Measurements from ENCODE around the gene AGBL1. TPM values are rescaled to one million over a fixed set of nuclear protein-coding genes. Genes with fewer than 3 reads are reported as not detected.

Gene AGBL1
- total RNA-seq, 6 experiments from 2014 or later = not detected

DNA sequence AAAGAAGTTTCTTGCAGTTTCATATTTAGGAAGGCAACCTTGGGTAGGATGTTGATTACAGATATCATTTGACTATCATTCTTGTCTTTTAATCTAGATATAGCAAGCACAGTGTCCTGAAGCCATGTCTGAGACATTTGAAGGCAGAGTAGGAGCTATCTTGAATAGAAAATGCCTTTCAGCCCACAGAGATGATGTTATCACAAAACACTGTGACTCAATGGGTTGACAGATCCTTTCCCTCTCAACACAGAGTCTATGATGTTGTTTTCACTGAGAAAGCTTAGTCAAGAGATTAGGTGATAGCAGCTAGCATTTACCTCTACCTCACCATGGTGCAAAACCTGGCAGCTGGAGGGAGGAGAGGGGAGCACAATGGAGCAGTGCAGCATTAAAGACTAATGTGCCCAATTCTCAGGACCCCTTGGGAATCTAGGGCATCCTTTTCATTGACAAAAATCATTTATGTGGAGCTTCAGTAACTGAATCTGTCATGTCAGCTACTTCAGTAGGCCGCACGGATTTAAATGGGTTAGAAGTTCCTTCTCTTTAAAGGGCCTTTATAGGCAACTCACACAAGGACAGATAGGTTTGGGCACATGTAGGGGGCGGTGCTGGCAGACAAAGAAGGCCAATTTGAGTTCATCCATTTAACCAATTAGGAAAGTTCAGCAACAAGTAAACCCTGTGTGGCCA, 121.8 kb downstream of the AGBL1 start:
- intact Hi-C loops (cut with DNase I) = no loop called here
- H3K4me3 ChIP-seq = no peak overlapping the region
- no peaks in the 10 kb centered on the region for H3K36me3 ChIP-seq
- no peak overlapping the region for H3K27ac ChIP-seq
- no peaks in the 10 kb centered on the region for H3K4me1 ChIP-seq
- no peaks in the 10 kb centered on the region for H3K27me3 ChIP-seq
- 59% methylated on average over 3 of the region's 3 CpGs for WGBS (ENCODE audit: insufficient coverage, low coverage, low lambda C conversion rate, missing lambda C conversion rate)
- TF ChIP-seq POLR2A (IDR thresholded peaks at IDR 0.05) = no peak
- TF ChIP-seq, protein P1, sequence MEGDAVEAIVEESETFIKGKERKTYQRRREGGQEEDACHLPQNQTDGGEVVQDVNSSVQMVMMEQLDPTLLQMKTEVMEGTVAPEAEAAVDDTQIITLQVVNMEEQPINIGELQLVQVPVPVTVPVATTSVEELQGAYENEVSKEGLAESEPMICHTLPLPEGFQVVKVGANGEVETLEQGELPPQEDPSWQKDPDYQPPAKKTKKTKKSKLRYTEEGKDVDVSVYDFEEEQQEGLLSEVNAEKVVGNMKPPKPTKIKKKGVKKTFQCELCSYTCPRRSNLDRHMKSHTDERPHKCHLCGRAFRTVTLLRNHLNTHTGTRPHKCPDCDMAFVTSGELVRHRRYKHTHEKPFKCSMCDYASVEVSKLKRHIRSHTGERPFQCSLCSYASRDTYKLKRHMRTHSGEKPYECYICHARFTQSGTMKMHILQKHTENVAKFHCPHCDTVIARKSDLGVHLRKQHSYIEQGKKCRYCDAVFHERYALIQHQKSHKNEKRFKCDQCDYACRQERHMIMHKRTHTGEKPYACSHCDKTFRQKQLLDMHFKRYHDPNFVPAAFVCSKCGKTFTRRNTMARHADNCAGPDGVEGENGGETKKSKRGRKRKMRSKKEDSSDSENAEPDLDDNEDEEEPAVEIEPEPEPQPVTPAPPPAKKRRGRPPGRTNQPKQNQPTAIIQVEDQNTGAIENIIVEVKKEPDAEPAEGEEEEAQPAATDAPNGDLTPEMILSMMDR (IDR thresholded peaks at IDR 0.05) = no peak
- ATAC-seq (no peak), DNase-seq (no peak)
- no peaks in the 10 kb centered on the region for H3K9me3 ChIP-seq

DNA sequence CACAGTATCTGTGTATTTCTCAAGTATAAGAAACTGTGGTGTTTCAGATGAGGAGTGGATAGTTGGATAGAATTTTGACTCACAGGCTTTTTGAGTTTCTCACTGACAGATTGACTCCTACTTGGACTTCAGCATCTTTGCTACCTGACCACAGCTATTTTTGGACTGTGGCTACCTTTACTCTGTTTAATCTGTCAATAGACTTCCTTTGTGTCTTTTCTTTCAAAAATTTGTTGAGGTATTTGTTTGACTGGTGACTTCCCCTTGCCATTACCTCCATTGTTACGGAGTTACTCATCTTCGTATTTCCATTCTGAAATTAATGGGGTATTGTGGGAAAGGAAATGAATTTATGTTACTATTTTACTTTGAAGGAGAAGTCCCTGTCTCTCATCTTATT, 123.8 kb downstream of the AGBL1 start:
- no peak for TF ChIP-seq POLR2A (IDR thresholded peaks at IDR 0.05)
- TF ChIP-seq, protein P1 (IDR thresholded peaks at IDR 0.05) = no peak
- Histone ChIP-seq H3K36me3 (no peaks in the 10 kb centered on the region), H3K4me3 (no peak overlapping the region), H3K9me3 (no peaks in the 10 kb centered on the region), H3K27ac (no peak overlapping the region), H3K27me3 (no peaks in the 10 kb centered on the region), H3K4me1 (no peaks in the 10 kb centered on the region)
- 20% methylated on average over 2 of the region's 2 CpGs for WGBS (ENCODE audit: insufficient coverage, low coverage, low lambda C conversion rate, missing lambda C conversion rate)
- ATAC-seq = no peak
- intact Hi-C loops (cut with DNase I) = no loop called here
- DNase-seq = no peak

DNA sequence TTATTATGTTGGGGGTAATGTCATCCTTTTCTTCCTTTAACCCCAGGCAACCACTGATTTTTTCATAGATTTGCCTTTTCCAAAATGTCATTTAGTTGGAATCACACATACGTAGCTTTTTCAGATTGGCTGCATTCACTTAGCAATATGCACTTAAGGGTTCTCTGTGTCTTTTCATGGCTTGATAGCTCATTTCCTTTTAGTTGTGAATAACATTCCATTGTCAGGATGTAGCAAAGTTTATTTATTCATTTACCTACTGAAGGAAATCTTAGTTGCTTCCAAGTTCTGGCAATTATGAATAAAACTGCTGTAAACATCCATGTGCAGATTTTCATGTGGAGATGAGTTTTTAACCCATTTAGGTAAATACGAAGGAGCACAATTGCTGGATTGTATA, 125.4 kb downstream of the AGBL1 start:
- 50% methylated on average over 2 of the region's 2 CpGs for WGBS (ENCODE audit: insufficient coverage, low coverage, low lambda C conversion rate, missing lambda C conversion rate)
- DNase-seq = no peak
- no peaks in the 10 kb centered on the region for H3K4me1 ChIP-seq

DNA sequence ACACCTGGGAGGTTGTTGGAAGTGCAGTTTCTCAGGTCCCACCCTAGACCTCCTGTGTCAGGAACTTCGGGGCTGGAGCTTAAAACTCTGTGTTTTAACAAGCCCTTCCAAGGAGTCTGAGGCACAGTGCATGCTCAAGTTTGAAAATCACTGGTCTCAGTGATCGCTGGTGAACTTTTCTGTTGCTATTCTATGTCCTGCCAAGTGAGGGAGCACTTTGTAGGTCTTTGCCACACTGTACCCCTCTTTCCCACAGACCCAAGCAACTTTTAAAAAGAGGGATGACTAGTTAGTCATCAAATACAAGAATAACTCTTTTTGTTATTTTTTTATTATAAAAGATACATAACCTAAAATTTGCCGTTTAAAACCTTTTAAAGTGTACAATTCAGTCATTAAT, 133.7 kb downstream of the AGBL1 start:
- WGBS (ENCODE audit: insufficient coverage, low coverage, low lambda C conversion rate, missing lambda C conversion rate) = 47% methylated on average over 3 of the region's 3 CpGs
- intact Hi-C loops (cut with DNase I) = no loop called here

More for the DNA sequence above, 125.4 kb downstream of the AGBL1 start:
- no peaks in the 10 kb centered on the region for H3K36me3 ChIP-seq
- no peak overlapping the region for H3K27ac ChIP-seq
- H3K4me3 ChIP-seq = no peak overlapping the region
- H3K27me3 ChIP-seq = no peaks in the 10 kb centered on the region
- ATAC-seq = no peak
- H3K9me3 ChIP-seq = no peaks in the 10 kb centered on the region
- intact Hi-C loops (cut with DNase I) = no loop called here
- no peak for TF ChIP-seq POLR2A (IDR thresholded peaks at IDR 0.05)
- TF ChIP-seq, protein P1 (IDR thresholded peaks at IDR 0.05) = no peak

More for the DNA sequence above, 133.7 kb downstream of the AGBL1 start:
- TF ChIP-seq, protein P1 (IDR thresholded peaks at IDR 0.05) = no peak
- TF ChIP-seq POLR2A (IDR thresholded peaks at IDR 0.05) = no peak
- H3K4me3 ChIP-seq = no peak overlapping the region
- H3K9me3 ChIP-seq = no peaks in the 10 kb centered on the region
- no peaks in the 10 kb centered on the region for H3K27me3 ChIP-seq
- DNase-seq = no peak
- no peak for ATAC-seq
- H3K4me1 ChIP-seq = no peaks in the 10 kb centered on the region
- H3K27ac ChIP-seq = no peak overlapping the region
- H3K36me3 ChIP-seq = no peaks in the 10 kb centered on the region

Measured in right lobe of liver (tissue), 6 donors.